ENCODE measurements around the gene GRHL1. TPM values are rescaled to one million over a fixed set of nuclear protein-coding genes. Genes with fewer than 3 reads are reported as not detected.
A peak's percentile ranks its signal among the peaks of the same experiment; 100 is the strongest.

Gene GRHL1
- polyA plus RNA-seq, 1 of the 3 experiments (the other 2 are of a cell fraction): 1.0 TPM

DNA sequence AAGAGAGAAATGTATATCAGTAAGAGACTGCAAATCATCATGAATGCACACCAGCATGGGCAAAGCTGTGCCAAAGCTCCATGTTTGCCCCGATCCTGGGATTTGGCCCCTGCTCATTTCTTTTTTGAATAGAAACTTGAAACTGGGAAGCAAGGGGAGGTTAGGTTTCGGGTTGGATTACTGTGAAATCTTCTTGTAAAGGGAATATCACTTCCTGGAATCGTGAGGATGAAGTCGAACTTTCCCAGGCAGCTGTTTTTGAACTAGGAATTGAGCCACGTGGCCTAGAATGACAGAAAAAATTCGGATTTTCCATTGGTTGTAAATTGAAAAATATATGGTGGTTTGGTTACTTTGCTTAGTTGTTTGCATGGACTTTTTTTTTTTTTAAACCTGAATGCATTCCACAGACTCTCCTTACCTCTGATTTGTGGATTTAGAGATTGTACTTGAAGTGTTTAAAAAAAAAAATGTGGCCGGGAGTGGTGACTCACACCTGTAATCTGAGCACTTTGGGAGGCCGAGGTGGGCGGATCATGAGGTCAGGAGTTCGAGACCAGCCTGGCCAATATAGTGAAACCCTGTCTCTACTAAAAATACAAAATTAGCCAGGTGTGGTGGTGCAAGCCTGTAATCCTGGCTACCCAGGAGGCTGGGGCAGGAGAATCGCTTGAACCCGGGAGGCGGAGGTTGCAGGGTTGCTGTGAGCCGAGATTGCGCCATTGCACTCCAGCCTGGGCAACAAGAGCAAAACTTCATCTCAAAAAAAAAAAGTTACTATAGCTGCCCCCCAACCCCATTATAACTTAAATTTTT is 32.1 kb downstream of the GRHL1 start:
- CTCF ChIA-PET: interaction anchor here (0.8 to 10.8 kb wide), 72 partner anchors 8 to 749 kb away, joined by 3 to 357 read pairs (median 5); partner anchors contain the start of genes GRHL1, KLF11 and TAF1B

More for the DNA sequence above, 32.1 kb downstream of the GRHL1 start:
- H3K27ac ChIP-seq (ENCODE audit: low read depth in 2 of 2, low read length in 1 of 2): peak overlapping the region; percentile 11 to 74; a peak in 2 of 4 replicates
- no peak overlapping the region for H3K4me2 ChIP-seq
- 52% methylated on average over 15 of the region's 15 CpGs for WGBS (ENCODE audit: low lambda C conversion rate)
- no peak overlapping the region for H2AFZ ChIP-seq (ENCODE audit: low read depth)
- DNase-seq: no peak
- no peaks in the 10 kb centered on the region for H4K20me1 ChIP-seq (ENCODE audit: insufficient read depth)
- peaks cover 31% of the 10 kb centered on the region for H3F3A ChIP-seq (replicated peaks; ENCODE audit: insufficient read depth)
- peaks cover 22 to 25% of the 10 kb centered on the region in 2 experiments for H3K4me1 ChIP-seq (ENCODE audit: control insufficient read depth in 1 of 2, insufficient read depth in 2 of 2, low read depth in 1 of 2, low read length in 1 of 2)
- H3K4me3 ChIP-seq (ENCODE audit: low read depth in 2 of 2, low read length in 1 of 2): no peak overlapping the region
- TF ChIP-seq EP300 (IDR thresholded peaks at IDR 0.05; ENCODE audit: borderline replicate concordance in 1 of 2, low read depth in 1 of 2, low read length in 1 of 2) (peak in 1 of 2 experiments; percentile 20; a peak in 1 of 4 replicates), USF1 (IDR thresholded peaks at IDR 0.05; ENCODE audit: borderline replicate concordance, low read depth) (no peak), POLR2AphosphoS5 (IDR thresholded peaks at IDR 0.05; ENCODE audit: low read depth, low read length) (no peak), RAD21 (IDR thresholded peaks at IDR 0.05; ENCODE audit: low read length) (no peak), FOXJ3 (CRISPR knock-in tag; IDR thresholded peaks at IDR 0.05) (no peak), SIN3A (IDR thresholded peaks at IDR 0.05; ENCODE audit: borderline replicate concordance, low read depth, low read length) (no peak), GATA2 (CRISPR knock-in tag; IDR thresholded peaks at IDR 0.05) (no peak), USF2 (IDR thresholded peaks at IDR 0.05; ENCODE audit: borderline replicate concordance, low read depth, low read length) (no peak), RXRA (IDR thresholded peaks at IDR 0.05; ENCODE audit: borderline replicate concordance, low read depth) (peak; percentile 78), RFX5 (IDR thresholded peaks at IDR 0.05; ENCODE audit: low read length) (no peak), NFIC (IDR thresholded peaks at IDR 0.05; ENCODE audit: borderline replicate concordance) (peak; percentile 35; the same call in 1 of the 2 replicates), ZBTB33 (IDR thresholded peaks at IDR 0.05; ENCODE audit: borderline replicate concordance, low read depth) (no peak), CHD2 (IDR thresholded peaks at IDR 0.05; ENCODE audit: low read length, partially characterized antibody) (no peak), FOSL2 (IDR thresholded peaks at IDR 0.05; ENCODE audit: borderline replicate concordance, low read depth) (peak; percentile 66; the same call in 1 of the 2 replicates), ELF1 (IDR thresholded peaks at IDR 0.05) (no peak), TEAD4 (IDR thresholded peaks at IDR 0.05; ENCODE audit: borderline replicate concordance, insufficient read depth) (0 out of 2 replicates have a peak, but pooled peaks have one; percentile 35), EZH2phosphoT487 (IDR thresholded peaks at IDR 0.05; ENCODE audit: borderline replicate concordance, low read depth) (no peak), PBX3 (IDR thresholded peaks at IDR 0.05) (peak; percentile 78), JUND (IDR thresholded peaks at IDR 0.05) (peak; percentile 75), RCOR1 (IDR thresholded peaks at IDR 0.05; ENCODE audit: low read length) (no peak), YY1 (IDR thresholded peaks at IDR 0.05; ENCODE audit: low read depth) (no peak), TCF12 (IDR thresholded peaks at IDR 0.05) (peak; percentile 60), REST (IDR thresholded peaks at IDR 0.05; ENCODE audit: low read depth, low read length) (no peak)
- no peaks in the 10 kb centered on the region for H3K9me3 ChIP-seq
- no peaks in the 10 kb centered on the region for H3K79me2 ChIP-seq (ENCODE audit: insufficient read depth)
- no peaks in the 10 kb centered on the region for H3K27me3 ChIP-seq (ENCODE audit: insufficient read depth)
- no peaks in the 10 kb centered on the region for H3K9me2 ChIP-seq
- POLR2A ChIA-PET: interaction anchor here (1.0 kb wide), 1 partner anchor 65 kb away, joined by 8 read pairs; no protein-coding TSS in a partner anchor
- H3K36me3 ChIP-seq (replicated peaks in 1 of 2; ENCODE audit: control insufficient read depth in 1 of 2, insufficient read depth in 2 of 2, low read length in 1 of 2): no peaks in the 10 kb centered on the region
- no peak overlapping the region for H3K9ac ChIP-seq

Measured in SK-N-SH (cell line).